Subcutaneous abdominal adipose tissue (tissue), 5 donors: ENCODE results near the gene SF3A2.
A peak's percentile ranks its signal among the peaks of the same experiment; 100 is the strongest.

Source experiments
- H3K27ac ChIP-seq: one replicate; pipeline ENCODE4 v1.7.0; 2013; ENCODE audit warnings: low read depth, mild to moderate bottlenecking, inconsistent platforms, low read length, moderate library complexity
- H3K27me3 ChIP-seq, 5 donors: one replicate each; pipeline ENCODE4 v1.7.0; 2013; ENCODE audit warnings: low read length in 5 of 5, inconsistent platforms in 1 of 5; ENCODE audit not compliant: control insufficient read depth in 5 of 5, insufficient read depth in 4 of 5
- H3K36me3 ChIP-seq, 5 donors: one replicate each; pipeline ENCODE4 v1.7.0; 2013; ENCODE audit warnings: low read length in 5 of 5; ENCODE audit not compliant: control insufficient read depth in 5 of 5, insufficient read depth in 5 of 5
- H3K4me1 ChIP-seq, 5 donors: one replicate each; pipeline ENCODE4 v1.7.0; 2013; ENCODE audit warnings: low read length in 5 of 5, mild to moderate bottlenecking in 3 of 5, moderate library complexity in 1 of 5; ENCODE audit not compliant: control insufficient read depth in 5 of 5, insufficient read depth in 5 of 5
- H3K4me3 ChIP-seq, 5 donors: one replicate each; pipeline ENCODE4 v1.7.0; 2013; ENCODE audit warnings: low read length in 5 of 5, low read depth in 1 of 5
- H3K9ac ChIP-seq, 5 donors: one replicate each; pipeline ENCODE4 v1.7.0; 2013; ENCODE audit warnings: low read length in 5 of 5, mild to moderate bottlenecking in 4 of 5, moderate library complexity in 3 of 5
- H3K9me3 ChIP-seq, 5 donors: one replicate each; pipeline ENCODE4 v1.7.0; 2013; ENCODE audit warnings: low read length in 5 of 5; ENCODE audit not compliant: control insufficient read depth in 5 of 5
- donor health status: healthy.
- donor health status: healthy.
- donor health status: healthy.
- donor health status: healthy.
- donor health status: healthy.

SF3A2 gene

DNA sequence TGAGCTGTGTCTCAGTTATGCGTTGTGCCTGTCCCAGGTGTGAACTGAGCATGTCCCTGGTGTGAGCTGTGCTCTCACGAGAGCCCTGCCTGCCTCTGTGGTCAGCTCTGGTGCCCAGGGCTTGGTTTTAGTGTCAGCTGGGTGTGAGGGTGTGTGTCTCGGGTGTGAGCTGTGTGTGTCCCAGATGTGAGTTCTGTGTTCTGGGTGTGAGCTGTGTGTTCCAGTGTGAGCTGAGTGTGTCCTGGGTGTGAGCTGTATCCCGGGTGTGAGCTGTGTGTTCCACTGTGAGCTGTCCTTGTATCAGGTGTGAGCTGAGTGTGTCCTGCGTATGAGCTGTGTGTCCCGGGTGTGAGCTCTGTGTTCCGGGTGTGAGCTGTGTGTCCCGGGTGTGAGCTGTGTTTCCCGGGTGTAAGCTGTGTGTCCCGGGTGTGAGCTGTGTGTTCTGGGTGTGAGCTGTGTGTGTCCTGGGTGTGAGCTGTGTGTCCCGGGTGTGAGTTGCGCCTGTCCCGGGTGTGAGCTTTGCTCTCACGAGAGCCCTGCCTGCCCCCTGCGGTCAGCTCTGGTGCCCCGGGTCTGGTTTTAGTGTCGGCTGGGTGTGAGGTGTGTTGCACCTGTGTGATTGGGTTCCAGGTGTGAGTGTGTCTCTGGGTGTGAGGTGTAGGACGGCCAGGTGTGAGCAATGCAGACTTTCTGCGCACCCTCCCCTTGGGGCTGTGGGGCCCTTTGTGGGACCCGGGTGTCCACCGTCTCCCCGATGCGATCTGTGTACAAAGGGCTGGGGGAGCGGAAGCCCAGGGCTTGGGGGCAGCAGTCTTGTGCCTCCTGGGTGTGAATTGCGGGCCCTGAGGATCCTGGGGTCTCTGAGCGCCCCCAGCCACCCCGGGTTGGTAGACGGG, 52.4 kb downstream of the SF3A2 start:
- H3K4me1 ChIP-seq: peaks cover 2 to 35% (median 20%) of the 10 kb centered on the region in 5 donors
- peak overlapping the region in 1 of 5 donors; percentile 37 for H3K9ac ChIP-seq
- H3K36me3 ChIP-seq: no peaks in the 10 kb centered on the region
- H3K4me3 ChIP-seq: peak overlapping the region in 2 of 5 donors; percentile 17 to 22
- H3K27ac ChIP-seq: no peak overlapping the region
- no peaks in the 10 kb centered on the region for H3K9me3 ChIP-seq
- peaks cover 26 to 44% (median 38%) of the 10 kb centered on the region in 5 donors for H3K27me3 ChIP-seq

DNA sequence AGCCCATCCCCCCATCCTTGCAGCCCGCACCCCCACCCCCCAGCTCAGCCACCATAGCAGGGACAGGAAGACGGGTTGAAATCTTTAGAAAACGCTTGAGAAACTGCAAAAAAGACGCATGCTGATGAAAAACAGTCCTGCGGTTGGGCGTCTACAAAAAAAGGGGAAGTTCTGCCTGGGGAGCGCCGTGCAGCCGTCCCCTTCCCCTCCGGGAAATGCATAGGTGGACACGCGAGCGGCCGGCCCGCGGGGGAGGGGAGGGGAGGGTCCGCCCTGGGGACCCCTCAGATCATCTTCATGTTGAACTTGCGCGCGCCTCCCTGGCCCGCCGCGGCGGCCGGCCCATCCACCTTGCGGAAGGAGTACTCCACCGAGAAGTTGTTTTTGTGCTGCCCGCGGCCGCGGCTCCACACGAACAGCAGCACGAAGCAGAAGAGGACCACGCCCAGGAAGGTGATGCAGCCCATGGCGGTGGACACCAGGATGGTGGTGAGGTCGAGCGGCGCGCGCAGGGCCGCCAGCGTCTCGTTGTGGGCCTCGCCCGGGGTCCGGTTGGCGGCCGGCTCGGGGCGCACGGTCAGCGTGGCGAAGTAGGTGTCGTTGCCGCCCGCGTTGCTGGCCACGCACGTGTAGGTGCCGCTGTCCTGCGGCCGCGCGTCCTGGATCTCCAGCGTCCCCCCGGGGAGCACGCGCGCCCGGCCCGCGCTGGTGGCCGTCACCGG, 53.3 kb downstream of the SF3A2 start:
- Histone ChIP-seq H3K9ac (no peak overlapping the region), H3K36me3 (no peaks in the 10 kb centered on the region), H3K27me3 (peaks cover 28 to 48% (median 38%) of the 10 kb centered on the region in 5 donors), H3K9me3 (no peaks in the 10 kb centered on the region), H3K4me1 (peaks cover 2 to 40% (median 27%) of the 10 kb centered on the region in 5 donors), H3K4me3 (peak overlapping the region in 4 of 5 donors; percentile 22 to 65 (median 54)), H3K27ac (no peak overlapping the region)

DNA sequence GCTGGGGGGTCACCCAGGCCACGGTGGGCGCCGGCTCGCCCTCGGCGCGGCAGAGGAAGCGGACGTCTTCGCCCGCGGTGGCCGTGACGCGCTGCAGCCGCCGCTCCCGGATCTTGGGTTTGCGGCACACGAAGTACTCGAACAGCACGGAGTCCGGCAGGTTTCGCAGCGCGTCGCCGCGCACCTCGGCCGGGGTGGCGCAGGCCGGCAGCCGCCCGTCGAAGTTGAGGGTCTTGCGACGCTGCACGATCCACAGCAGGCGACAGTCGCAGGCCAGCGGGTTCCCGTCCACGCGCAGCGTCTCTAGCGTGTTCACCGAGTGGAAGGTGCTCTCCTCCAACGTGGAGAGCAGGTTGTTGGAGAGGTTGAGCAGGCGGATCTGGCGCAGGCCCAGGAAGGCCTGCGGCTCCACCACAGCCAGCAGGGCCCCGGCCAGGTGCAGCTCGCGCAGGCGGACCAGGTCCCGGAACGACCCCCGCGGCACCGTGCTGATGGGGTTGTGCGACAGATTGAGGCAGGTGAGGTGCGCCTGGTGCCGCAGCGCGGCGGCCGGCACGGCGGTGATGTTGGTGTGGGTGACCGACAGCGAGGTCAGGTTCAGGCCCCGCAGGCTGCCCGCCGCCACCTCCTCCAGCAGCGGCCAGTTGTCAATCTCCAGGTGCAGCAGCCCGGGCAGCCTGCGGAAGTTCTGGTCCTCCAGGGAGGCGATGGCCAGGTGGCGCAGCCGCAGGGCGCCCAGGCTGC, 54.0 kb downstream of the SF3A2 start:
- peaks cover 28 to 47% (median 39%) of the 10 kb centered on the region in 5 donors for H3K27me3 ChIP-seq
- peaks cover 2 to 42% (median 29%) of the 10 kb centered on the region in 5 donors for H3K4me1 ChIP-seq
- no peaks in the 10 kb centered on the region for H3K36me3 ChIP-seq
- no peak overlapping the region for H3K27ac ChIP-seq
- peak overlapping the region in 4 of 5 donors; percentile 22 to 65 (median 54) for H3K4me3 ChIP-seq
- H3K9me3 ChIP-seq: no peaks in the 10 kb centered on the region
- peak overlapping the region in 1 of 5 donors; percentile 8 for H3K9ac ChIP-seq

- H3K9ac ChIP-seq: no peak overlapping the region
- no peak overlapping the region for H3K27ac ChIP-seq
- no peaks in the 10 kb centered on the region for H3K36me3 ChIP-seq
- H3K27me3 ChIP-seq: peaks cover 28 to 52% (median 45%) of the 10 kb centered on the region in 5 donors
- peak overlapping the region in 3 of 5 donors; percentile 50 to 65 (median 57) for H3K4me3 ChIP-seq
- peaks cover 2 to 42% (median 29%) of the 10 kb centered on the region in 5 donors for H3K4me1 ChIP-seq
- no peaks in the 10 kb centered on the region for H3K9me3 ChIP-seq
These were observed 54.6 kb downstream of the SF3A2 start for GRCh38 chr19:2291185-2291751.

- Histone ChIP-seq H3K27me3 (peaks cover 16 to 36% (median 33%) of the 10 kb centered on the region in 5 donors), H3K4me1 (peaks cover 2 to 29% (median 25%) of the 10 kb centered on the region in 5 donors), H3K9me3 (no peaks in the 10 kb centered on the region), H3K9ac (no peak overlapping the region), H3K4me3 (peak overlapping the region in 1 of 5 donors; percentile 37), H3K27ac (no peak overlapping the region), H3K36me3 (no peaks in the 10 kb centered on the region)
These were observed 58.2 kb downstream of the SF3A2 start for GRCh38 chr19:2294687-2295335.

DNA sequence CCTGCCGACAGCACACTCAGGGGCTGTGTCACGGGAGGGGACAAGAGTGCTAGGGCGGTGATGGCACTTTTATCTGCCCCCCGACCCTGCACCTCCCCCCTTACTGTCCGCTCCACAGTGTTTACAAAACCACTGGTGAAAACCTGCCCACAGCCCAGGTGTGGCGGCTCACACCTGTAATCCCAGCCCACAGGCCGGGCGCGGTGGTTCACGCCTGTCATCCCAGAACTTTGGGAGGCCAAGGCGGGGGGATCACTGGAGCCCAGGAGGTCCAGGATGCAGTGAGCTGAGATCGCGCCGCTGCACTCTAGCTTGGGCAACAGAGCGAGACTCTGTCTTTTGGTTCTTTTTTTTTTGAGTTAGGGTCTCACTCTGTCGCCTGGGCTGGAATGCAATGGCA, 59.5 kb downstream of the SF3A2 start:
- no peaks in the 10 kb centered on the region for H3K36me3 ChIP-seq
- peaks cover 0 to 15% (median 13%) of the 10 kb centered on the region in 5 donors for H3K4me1 ChIP-seq
- no peak overlapping the region for H3K9ac ChIP-seq
- no peaks in the 10 kb centered on the region for H3K9me3 ChIP-seq
- H3K27ac ChIP-seq: no peak overlapping the region
- no peak overlapping the region for H3K4me3 ChIP-seq
- H3K27me3 ChIP-seq: peaks cover 7 to 36% (median 31%) of the 10 kb centered on the region in 5 donors
